HG02763 (cell line): ENCODE data around the gene ABLIM2.

Experiments
- ATAC-seq: cut with Tn5 transposase; IDR thresholded peaks from one replicate; pipeline ENCODE4 v1.9.1; 2021; ENCODE audit warnings: mild to moderate bottlenecking, moderate library complexity; ENCODE audit not compliant: unreplicated experiment

ABLIM2 gene

GRCh38 chr4:8177552-8177951 is 18.9 kb upstream of the ABLIM2 start:
- ATAC-seq: no peak

GRCh38 chr4:8176547-8177399 is 18.2 kb upstream of the ABLIM2 start:
- ATAC-seq: peak; percentile 45

DNA sequence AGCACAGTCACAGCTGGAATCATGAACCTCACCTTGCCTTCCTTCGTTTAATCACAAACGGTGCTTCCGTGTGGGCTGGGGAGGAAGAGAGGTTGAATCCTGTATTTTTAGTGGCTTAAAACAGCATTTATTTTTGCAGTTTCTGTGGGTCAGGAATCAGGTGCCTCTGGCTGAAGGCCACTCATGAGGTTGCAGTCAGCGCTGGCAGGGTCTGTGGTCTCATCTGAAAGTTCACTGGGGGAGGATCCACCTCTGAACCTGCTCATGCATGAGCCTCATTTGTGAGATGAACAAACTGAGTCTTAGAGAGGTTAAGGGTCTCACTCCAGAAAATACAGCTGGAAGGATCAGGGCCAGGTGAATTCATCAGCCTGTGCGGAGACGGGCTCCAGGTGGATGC is 17.1 kb upstream of the ABLIM2 start:
- no peak for ATAC-seq

- ATAC-seq: no peak
Measured at GRCh38 chr4:8174970-8175369, 16.4 kb upstream of the ABLIM2 start.

- ATAC-seq: no peak
Measured at GRCh38 chr4:8173492-8174242, 15.1 kb upstream of the ABLIM2 start.

DNA sequence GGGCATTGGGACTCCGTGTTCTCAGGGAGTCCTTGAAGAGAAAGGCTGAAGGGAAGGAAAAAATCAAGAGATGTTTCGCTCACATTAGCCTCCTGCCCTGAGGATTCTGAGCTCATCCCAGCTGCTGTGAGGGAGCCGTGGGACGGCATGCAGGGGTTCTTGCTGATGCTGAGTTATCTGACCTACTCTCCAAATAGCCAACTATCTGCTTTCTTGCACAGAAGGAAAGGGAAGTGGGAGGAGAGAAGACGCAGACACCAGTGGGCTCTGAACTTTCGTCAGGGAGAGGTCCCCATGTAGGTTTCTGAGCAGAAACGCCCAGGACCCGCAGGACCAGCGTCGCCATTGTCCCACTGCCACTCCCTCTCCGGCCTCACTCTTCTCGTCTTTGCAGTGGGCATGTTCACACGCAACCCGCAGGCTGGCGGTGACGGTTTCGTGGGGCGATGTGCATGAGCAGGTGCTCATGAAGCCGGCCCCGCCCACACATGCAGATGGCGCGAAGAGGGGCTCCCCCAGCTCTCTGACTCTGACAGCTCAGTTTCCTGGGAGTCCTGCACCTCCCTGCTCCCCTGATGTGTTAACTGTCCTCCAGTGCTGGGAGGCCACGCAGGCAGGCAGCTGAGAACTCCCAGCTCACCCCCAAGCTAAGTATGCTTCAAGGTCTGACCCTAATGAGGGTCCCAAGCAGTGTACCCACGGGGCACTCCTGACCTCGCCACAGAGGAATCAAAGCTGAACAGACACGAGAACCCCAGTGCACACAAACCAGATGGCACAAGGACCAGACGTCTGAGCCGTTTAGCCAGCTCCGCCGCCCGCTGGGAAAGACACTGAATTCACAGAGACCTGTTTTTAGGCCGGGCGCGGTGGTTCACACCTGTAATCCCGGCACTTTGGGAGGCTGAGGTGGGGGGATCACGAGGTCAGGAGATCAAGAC is 13.6 kb upstream of the ABLIM2 start:
- peak; percentile 73 for ATAC-seq

GRCh38 chr4:8171266-8171665 is 12.7 kb upstream of the ABLIM2 start:
- no peak for ATAC-seq

DNA sequence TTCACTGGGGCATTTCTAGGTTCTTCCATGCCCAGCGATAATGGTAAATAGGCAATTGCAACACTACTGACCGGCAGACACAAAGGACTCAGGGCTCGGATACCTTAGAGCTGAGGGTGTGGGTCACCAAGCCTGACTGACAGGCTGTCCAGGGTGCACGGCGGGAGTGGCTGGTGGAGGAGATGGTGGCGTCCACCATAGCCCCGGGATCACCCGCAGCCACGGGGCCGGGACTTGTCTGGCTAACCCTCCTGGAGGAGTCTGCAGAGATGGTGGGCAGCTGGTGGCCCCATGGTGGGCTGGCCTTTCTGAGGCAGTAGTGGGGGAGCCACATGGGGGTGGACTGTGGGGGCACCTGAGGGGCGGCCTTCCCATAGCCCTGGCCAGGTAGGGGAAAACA is 11.7 kb upstream of the ABLIM2 start:
- ATAC-seq: no peak

DNA sequence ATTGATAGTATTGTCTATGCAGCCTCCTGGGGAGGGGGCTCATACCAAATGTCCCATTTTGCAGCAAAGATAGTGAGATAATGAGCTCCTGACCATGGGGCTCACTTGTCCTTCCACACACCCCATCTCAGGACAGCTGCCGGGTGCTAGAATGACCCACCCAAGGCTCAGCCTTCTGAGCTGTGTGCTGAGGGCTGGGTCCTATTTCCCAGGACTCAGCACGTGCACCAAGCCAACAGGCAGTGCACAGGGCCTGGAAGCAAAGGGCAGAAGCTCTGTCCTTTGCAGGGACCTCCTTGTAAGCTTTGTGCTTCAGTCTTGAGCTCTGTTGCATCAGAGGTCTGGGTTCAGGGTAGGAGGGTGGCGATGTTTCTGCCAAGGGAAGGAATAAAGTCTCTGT is 11.2 kb upstream of the ABLIM2 start:
- no peak for ATAC-seq

- ATAC-seq: no peak
Measured at GRCh38 chr4:8168832-8169598, 10.4 kb upstream of the ABLIM2 start.

GRCh38 chr4:8168232-8168631 is 9.6 kb upstream of the ABLIM2 start:
- no peak for ATAC-seq

DNA sequence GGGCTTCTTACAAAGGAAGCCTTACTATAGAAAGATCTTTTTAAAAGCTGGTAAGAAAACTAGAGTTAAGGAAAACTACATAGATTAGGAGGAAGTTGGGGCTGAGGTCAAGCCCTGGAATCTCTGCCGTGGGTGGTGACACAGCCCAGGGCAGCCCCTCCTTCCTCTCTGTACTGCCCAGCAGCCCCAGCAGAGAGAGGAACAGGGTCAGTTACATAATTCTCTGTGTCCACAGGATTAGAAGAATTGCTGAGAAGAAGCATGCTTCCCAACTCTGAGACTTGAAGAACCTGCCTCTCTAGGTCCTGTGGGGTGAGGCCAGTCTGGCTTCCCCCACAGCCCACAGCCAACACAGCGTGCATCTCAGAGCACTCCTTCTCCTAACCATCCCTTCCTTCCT is 9.2 kb upstream of the ABLIM2 start:
- no peak for ATAC-seq

- ATAC-seq: no peak
Measured at GRCh38 chr4:8167291-8167690, 8.7 kb upstream of the ABLIM2 start.

DNA sequence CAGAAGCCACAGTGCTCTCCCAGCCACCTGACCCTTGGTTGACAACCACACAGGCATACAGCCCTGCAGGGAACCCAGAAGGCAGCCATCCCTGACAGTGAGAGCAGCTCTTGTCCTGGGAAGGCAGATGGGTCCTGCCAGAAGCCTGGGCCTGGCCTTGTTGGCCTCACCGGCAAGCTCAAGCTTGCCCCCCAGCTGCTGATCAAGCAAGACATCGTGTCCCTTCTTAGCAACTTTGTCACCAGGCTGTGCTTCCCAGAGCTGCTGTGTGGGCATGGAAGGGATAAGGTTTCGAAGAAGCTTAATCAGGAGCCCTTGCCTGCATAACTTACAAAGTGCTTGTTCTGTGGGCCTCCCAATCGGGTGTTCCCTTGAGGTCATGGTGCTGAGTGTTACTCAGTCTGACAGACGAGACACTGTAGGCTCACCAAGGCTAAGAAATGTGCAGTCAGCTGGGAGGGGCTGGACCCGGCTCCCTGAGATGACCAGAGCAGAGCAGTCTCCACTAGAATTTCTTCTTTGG is 6.8 kb upstream of the ABLIM2 start:
- ATAC-seq: no peak

- no peak for ATAC-seq
Measured at GRCh38 chr4:8164687-8165086, 6.1 kb upstream of the ABLIM2 start.

GRCh38 chr4:8164194-8164565 is 5.6 kb upstream of the ABLIM2 start:
- no peak for ATAC-seq

DNA sequence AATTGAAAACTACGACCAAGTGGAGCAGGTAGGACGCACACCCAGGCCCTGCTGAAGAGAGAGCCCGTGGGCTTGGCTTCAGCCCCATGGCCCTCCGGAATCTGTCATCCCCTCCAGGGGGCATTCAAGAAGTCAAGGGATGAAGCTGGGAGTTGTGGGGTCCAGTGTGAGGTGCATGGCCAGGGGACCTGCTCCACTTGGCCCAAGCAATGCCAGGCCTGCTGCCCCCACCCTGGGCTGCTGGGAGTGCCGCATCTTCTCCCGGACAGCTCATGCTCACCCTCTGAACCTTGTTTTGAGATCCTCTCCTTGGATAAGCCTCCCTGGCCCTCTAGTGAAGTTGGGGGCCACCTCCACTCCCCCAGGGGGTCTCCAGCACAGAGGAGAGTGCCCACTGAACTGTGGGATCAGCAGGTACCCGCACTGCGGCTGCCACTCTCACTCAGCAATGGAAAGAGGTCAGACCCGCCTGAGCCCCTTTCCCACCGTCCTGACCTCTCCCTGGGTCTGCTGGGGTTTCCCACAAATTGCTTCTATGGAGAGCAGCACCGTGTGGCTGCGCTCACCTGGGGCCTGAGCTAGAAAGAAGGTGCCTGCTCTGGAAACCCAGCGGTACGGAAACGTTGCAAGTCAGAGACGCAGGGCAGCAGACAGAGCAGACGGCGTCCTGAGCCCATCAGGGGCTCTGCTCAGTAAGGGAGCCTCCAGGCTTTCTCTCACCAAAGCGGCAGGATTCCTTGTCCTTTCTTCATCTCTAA is 5.0 kb upstream of the ABLIM2 start:
- ATAC-seq: no peak

- ATAC-seq: no peak
Measured at GRCh38 chr4:8163026-8163425, 4.4 kb upstream of the ABLIM2 start.

- no peak for ATAC-seq
Measured at GRCh38 chr4:8162625-8163024, 4.0 kb upstream of the ABLIM2 start.

GRCh38 chr4:8160572-8160971 is 2.0 kb upstream of the ABLIM2 start:
- ATAC-seq: no peak
